ENCODE data around the gene ELP5. TPM values are rescaled to one million over a fixed set of nuclear protein-coding genes. Genes with fewer than 3 reads are reported as not detected.

Gene ELP5
- total and polyA plus RNA-seq, 2 experiments from 2014 or later: 30.6 to 49.6 TPM

DNA sequence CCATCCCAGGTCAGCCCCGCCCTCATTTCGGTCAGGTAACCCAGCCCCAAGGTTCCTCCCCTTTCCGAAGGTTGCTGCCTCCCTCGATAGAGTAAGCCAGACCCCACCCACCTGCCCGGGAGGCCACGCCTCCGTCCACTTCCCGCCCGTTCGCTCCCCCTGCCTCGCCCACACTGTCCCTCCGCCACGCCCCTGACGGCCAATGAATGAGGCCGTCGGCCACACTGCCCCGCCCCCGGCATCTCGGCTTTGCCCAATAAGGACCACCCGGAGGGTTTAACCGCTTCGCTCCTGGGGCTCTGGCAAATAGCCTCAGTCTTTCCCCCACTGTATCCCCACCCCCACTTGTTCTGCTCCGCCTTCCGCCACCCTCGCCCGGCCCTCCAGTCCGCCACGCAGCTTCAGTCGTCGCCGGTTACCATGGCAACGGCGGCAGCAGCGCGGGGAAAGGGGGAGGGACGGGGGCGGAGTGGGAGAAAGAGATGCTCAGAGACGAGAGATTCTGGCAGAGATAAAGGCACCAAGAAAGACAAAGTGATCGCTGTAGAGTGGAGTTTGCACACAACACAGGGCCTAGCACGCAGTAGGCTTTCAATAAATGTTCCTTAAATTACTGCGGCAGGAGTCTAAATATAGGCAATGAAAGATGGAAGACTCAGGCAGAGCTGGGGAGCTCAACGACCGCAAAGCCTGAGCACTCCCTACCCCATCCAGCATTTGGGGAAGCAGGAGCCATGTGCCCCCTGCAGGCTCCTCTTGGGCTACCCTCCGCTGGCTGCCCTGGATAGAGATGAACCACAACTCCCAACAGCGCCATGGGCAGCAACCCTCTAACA is 37.5 kb upstream of the ELP5 start:
- DNase-seq (ENCODE audit: low spot score): peak; percentile 99
- WGBS (ENCODE audit: low lambda C conversion rate, missing lambda C conversion rate): under 1% methylated on average over 40 of the region's 45 CpGs

DNA sequence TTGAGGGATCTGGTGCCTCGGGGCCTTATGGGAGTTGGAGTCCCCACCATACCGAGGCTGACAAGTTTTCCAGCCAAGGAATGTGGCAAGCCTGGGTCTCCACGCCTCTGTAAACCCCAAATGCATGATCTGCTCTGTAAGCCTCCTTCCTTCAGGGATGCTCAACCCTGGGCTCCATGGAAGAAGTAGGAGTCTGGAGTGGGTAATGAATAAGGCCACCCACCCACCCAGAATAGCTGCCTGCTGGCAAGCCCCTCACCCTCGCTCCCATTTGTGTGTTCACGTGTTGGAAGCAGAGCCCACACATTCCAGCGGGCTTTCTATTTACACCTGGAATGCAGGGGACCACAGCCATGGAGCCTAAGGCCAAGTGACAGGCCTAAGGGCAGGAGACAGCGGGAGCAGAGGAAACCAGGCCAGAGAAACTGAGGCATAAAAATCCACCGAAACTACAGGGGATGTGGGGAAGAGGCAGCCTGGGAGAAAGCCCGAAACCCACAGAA is 36.8 kb upstream of the ELP5 start:
- H3K4me1 ChIP-seq (ENCODE audit: insufficient read depth): peaks cover 34% of the 10 kb centered on the region
- WGBS (ENCODE audit: low lambda C conversion rate, missing lambda C conversion rate): 8% methylated on average over 9 of the region's 9 CpGs
- peaks cover 12% of the 10 kb centered on the region for H4K20me1 ChIP-seq (ENCODE audit: insufficient read depth, poor library complexity, severe bottlenecking)
- no peak overlapping the region for H3K4me3 ChIP-seq
- H3K9me2 ChIP-seq (replicated peaks; ENCODE audit: insufficient read depth): no peaks in the 10 kb centered on the region
- no peak for TF ChIP-seq EZH2phosphoT487 (IDR thresholded peaks at IDR 0.05; ENCODE audit: low read depth, severe bottlenecking, unreplicated experiment)
- no peak for TF ChIP-seq EZH2 (IDR thresholded peaks at IDR 0.05; ENCODE audit: borderline replicate concordance)
- TF ChIP-seq, protein P1, sequence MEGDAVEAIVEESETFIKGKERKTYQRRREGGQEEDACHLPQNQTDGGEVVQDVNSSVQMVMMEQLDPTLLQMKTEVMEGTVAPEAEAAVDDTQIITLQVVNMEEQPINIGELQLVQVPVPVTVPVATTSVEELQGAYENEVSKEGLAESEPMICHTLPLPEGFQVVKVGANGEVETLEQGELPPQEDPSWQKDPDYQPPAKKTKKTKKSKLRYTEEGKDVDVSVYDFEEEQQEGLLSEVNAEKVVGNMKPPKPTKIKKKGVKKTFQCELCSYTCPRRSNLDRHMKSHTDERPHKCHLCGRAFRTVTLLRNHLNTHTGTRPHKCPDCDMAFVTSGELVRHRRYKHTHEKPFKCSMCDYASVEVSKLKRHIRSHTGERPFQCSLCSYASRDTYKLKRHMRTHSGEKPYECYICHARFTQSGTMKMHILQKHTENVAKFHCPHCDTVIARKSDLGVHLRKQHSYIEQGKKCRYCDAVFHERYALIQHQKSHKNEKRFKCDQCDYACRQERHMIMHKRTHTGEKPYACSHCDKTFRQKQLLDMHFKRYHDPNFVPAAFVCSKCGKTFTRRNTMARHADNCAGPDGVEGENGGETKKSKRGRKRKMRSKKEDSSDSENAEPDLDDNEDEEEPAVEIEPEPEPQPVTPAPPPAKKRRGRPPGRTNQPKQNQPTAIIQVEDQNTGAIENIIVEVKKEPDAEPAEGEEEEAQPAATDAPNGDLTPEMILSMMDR (IDR thresholded peaks at IDR 0.05; ENCODE audit: poor library complexity): no peak
- peaks cover 56% of the 10 kb centered on the region for H3K79me2 ChIP-seq
- peak overlapping the region; percentile 82 for H3K27ac ChIP-seq
- H3K4me2 ChIP-seq: peak overlapping the region; percentile 80
- no peaks in the 10 kb centered on the region for H3K27me3 ChIP-seq
- H3K9me3 ChIP-seq (ENCODE audit: low read depth): no peaks in the 10 kb centered on the region
- DNase-seq (ENCODE audit: low spot score): no peak
- no peak overlapping the region for H2AFZ ChIP-seq
- no peaks in the 10 kb centered on the region for H3K36me3 ChIP-seq (replicated peaks; ENCODE audit: insufficient read depth, low read depth)

More for the DNA sequence above, 37.5 kb upstream of the ELP5 start:
- H2AFZ ChIP-seq: no peak overlapping the region
- H3K79me2 ChIP-seq: peaks cover 60% of the 10 kb centered on the region
- no peaks in the 10 kb centered on the region for H3K9me3 ChIP-seq (ENCODE audit: low read depth)
- peak overlapping the region; percentile 80 for H3K4me2 ChIP-seq
- H4K20me1 ChIP-seq (ENCODE audit: insufficient read depth, poor library complexity, severe bottlenecking): peaks cover 12% of the 10 kb centered on the region
- peak overlapping the region; percentile 75 for H3K27ac ChIP-seq
- H3K36me3 ChIP-seq (replicated peaks; ENCODE audit: insufficient read depth, low read depth): no peaks in the 10 kb centered on the region
- peaks cover 34% of the 10 kb centered on the region for H3K4me1 ChIP-seq (ENCODE audit: insufficient read depth)
- TF ChIP-seq, protein P1 (IDR thresholded peaks at IDR 0.05; ENCODE audit: poor library complexity): peak; percentile 52
- TF ChIP-seq EZH2 (IDR thresholded peaks at IDR 0.05; ENCODE audit: borderline replicate concordance): no peak
- H3K27me3 ChIP-seq: no peaks in the 10 kb centered on the region
- peak overlapping the region; percentile 20 for H3K4me3 ChIP-seq
- no peaks in the 10 kb centered on the region for H3K9me2 ChIP-seq (replicated peaks; ENCODE audit: insufficient read depth)

DNA sequence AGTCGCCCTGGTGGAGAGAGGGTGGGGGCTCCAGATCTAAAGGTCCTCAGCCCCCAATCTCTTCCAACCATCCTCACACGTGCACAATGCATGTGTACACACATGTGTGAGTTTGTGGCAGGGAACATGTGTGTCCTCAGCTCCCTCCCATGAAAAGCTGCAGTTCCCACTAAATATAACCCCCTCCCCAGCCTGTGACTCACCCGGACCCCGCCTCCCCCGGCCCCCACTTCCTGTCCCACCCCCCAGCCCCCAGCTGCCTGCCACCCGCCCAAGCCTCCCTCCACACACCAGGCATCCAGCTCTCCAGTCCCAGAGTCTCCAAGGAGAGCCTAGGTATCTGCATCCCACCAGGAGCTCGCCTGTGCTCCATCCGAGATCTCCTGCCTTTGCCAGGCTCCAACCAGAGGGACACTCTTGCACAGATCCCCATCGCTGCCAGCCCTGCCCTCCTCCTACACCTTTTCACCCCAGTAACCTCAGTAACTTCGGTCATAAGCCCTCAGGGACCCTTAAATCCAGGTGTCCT is 36.3 kb upstream of the ELP5 start:
- H3K9me2 ChIP-seq (replicated peaks; ENCODE audit: insufficient read depth): no peaks in the 10 kb centered on the region
- no peak for DNase-seq (ENCODE audit: low spot score)
- peaks cover 51% of the 10 kb centered on the region for H3K79me2 ChIP-seq
- no peaks in the 10 kb centered on the region for H3K36me3 ChIP-seq (replicated peaks; ENCODE audit: insufficient read depth, low read depth)
- no peak overlapping the region for H2AFZ ChIP-seq
- no peak overlapping the region for H3K4me3 ChIP-seq
- 19% methylated on average over 10 of the region's 10 CpGs for WGBS (ENCODE audit: low lambda C conversion rate, missing lambda C conversion rate)
- H3K4me1 ChIP-seq (ENCODE audit: insufficient read depth): peaks cover 36% of the 10 kb centered on the region
- H3K4me2 ChIP-seq: peak overlapping the region; percentile 80
- TF ChIP-seq, protein P1 (IDR thresholded peaks at IDR 0.05; ENCODE audit: poor library complexity): no peak
- TF ChIP-seq EZH2phosphoT487 (IDR thresholded peaks at IDR 0.05; ENCODE audit: low read depth, severe bottlenecking, unreplicated experiment) (no peak), EZH2 (IDR thresholded peaks at IDR 0.05; ENCODE audit: borderline replicate concordance) (no peak)
- peaks cover 12% of the 10 kb centered on the region for H4K20me1 ChIP-seq (ENCODE audit: insufficient read depth, poor library complexity, severe bottlenecking)
- peak overlapping the region; percentile 82 for H3K27ac ChIP-seq
- H3K27me3 ChIP-seq: no peaks in the 10 kb centered on the region
- no peaks in the 10 kb centered on the region for H3K9me3 ChIP-seq (ENCODE audit: low read depth)
